K562 (cell line): ENCODE results near the gene REEP3. TPM values are rescaled to one million over a fixed set of nuclear protein-coding genes. Genes with fewer than 3 reads are reported as not detected.

Experiments used
- ATAC-seq: fragments of 200-7000 bp; cut with Tn5 transposase; 3 replicates; pipeline ENCODE4 v1.9.1; 2020; ENCODE audit warnings: moderate library complexity
- BruUV-seq: library from RNA; stranded (reverse); fragments of 400-500 nt; replicated peaks from 2 replicates; lab custom pipeline; 2021; lab: Mats Ljungman, UMichigan
- CTCF ChIA-PET: fragments of 300-600 bp; formaldehyde crosslinking; extraction: SDS; loops from one replicate; lab custom pipeline; 2021; ENCODE audit warnings: low intra/inter-chr PET ratio; lab: Yijun Ruan, JAX
- POLR2A ChIA-PET: fragments of 300-600, 350-650 bp; sonication (Branson Sonifier 250); formaldehyde crosslinking; extraction: SDS; loops from one replicate; lab custom pipeline; 2021; ENCODE audit warnings: antibody characterized with exemption, inconsistent platforms; lab: Yijun Ruan, JAX
- DNase-seq, 4 experiments: peaks; one replicate each; pipeline versions ENCODE4 v3.0.0 to v3.0.0-alpha.2; 2011 to 2018; ENCODE audit warnings: low spot score in 3 of 4, mixed read lengths in 3 of 4; ENCODE audit errors: extremely low read depth in 1 of 4
- FAIRE-seq: peaks from 2 replicates; lab custom pipeline; 2011; peaks lifted over from hg19 to GRCh38; lab: Jason Lieb, UNC
- H2AFZ ChIP-seq: 2 replicates; pipeline ENCODE4 v1.6.0; 2011; ENCODE audit warnings: low read depth, low read length, control low read depth, inconsistent platforms
- H3K27ac ChIP-seq: fragments of 200-600 bp; 3 replicates; pipeline ENCODE4 v1.8.0; 2011; ENCODE audit warnings: low read depth, mild to moderate bottlenecking, control low read depth, inconsistent platforms, low read length, moderate library complexity, mixed read lengths; ENCODE audit errors: extremely low read depth
- H3K27me3 ChIP-seq, 2 experiments: fragments of 300-600 bp in 1 of 2; 2 replicates in 1 of 2; 3 replicates in 1 of 2; pipeline versions ENCODE4 v1.6.0 to v1.8.0; 2011; ENCODE audit warnings: inconsistent platforms in 2 of 2, low read length in 2 of 2, mild to moderate bottlenecking in 1 of 2, mixed read lengths in 1 of 2, moderate library complexity in 1 of 2; ENCODE audit not compliant: control insufficient read depth in 2 of 2, insufficient read depth in 2 of 2
- H3K36me3 ChIP-seq: fragments of 300-600 bp; 3 replicates; pipeline ENCODE4 v1.8.0; 2011; ENCODE audit warnings: mild to moderate bottlenecking, low read length, inconsistent platforms; ENCODE audit not compliant: control insufficient read depth, insufficient read depth
- H3K4me1 ChIP-seq, 2 experiments: fragments of 200-600 bp in 1 of 2; replicated peaks in 1 of 2; 2 replicates in 1 of 2; 3 replicates in 1 of 2; pipeline versions ENCODE4 v1.5.1 to v1.8.0; 2011; ENCODE audit warnings: inconsistent platforms in 2 of 2, low read length in 2 of 2, mild to moderate bottlenecking in 1 of 2, mixed read lengths in 1 of 2, moderate library complexity in 1 of 2; ENCODE audit not compliant: control insufficient read depth in 2 of 2, insufficient read depth in 2 of 2
- H3K4me2 ChIP-seq: 2 replicates; pipeline ENCODE4 v1.6.1; 2011; ENCODE audit warnings: low read length, control low read depth, inconsistent platforms, mixed read lengths; ENCODE audit not compliant: insufficient read depth
- H3K4me3 ChIP-seq: fragments of 200-600 bp; sonication (generic), shearing (Covaris generic); 2 replicates; pipeline ENCODE4 v1.5.1; 2016; ENCODE audit warnings: control low read depth, inconsistent platforms
- H3K79me2 ChIP-seq: fragments of 200-600 bp; 3 replicates; pipeline ENCODE4 v1.8.0; 2011; ENCODE audit warnings: low read length, inconsistent platforms; ENCODE audit not compliant: control insufficient read depth, insufficient read depth
- H3K9ac ChIP-seq, 2 experiments: 2 replicates each; pipeline versions ENCODE4 v1.6.0 to v1.6.1; 2011; ENCODE audit warnings: low read depth in 2 of 2, low read length in 2 of 2, control low read depth in 1 of 2, inconsistent platforms in 1 of 2, mild to moderate bottlenecking in 1 of 2, mixed read lengths in 1 of 2; ENCODE audit not compliant: insufficient read depth in 1 of 2
- H3K9me1 ChIP-seq: one replicate; pipeline ENCODE4 v1.6.0; 2011; ENCODE audit warnings: inconsistent platforms, mild to moderate bottlenecking, low read length, moderate library complexity; ENCODE audit not compliant: control insufficient read depth, insufficient read depth
- H3K9me3 ChIP-seq: replicated peaks from 2 replicates; pipeline ENCODE4 v1.5.1; 2011; ENCODE audit warnings: low read depth, low read length, inconsistent platforms; ENCODE audit not compliant: control insufficient read depth, insufficient read depth
- H4K20me1 ChIP-seq: replicated peaks from 2 replicates; pipeline ENCODE4 v1.6.1; 2011; ENCODE audit warnings: low read length, inconsistent platforms, mixed read lengths; ENCODE audit not compliant: control insufficient read depth, insufficient read depth
- ADNP ChIP-seq: fragments of 200-800 bp; sonication (Bioruptor generic); IDR thresholded peaks from 2 replicates; pipeline ENCODE4 v1.6.1; 2016; ENCODE audit warnings: missing genetic modification characterization, missing compliant biosample characterization
- BCOR ChIP-seq: fragments of 450-650 bp; IDR thresholded peaks from 2 replicates; pipeline ENCODE4 v1.6.1; 2016
- HDAC8 ChIP-seq: fragments of 450-650 bp; IDR thresholded peaks from 2 replicates; pipeline ENCODE4 v1.6.1; 2016; ENCODE audit warnings: mild to moderate bottlenecking, missing genetic modification characterization, moderate library complexity, missing compliant biosample characterization
- SFPQ ChIP-seq: fragments of 200-400 bp; formaldehyde crosslinking; IDR thresholded peaks from 2 replicates; pipeline ENCODE4 v1.6.1; 2017; ENCODE audit warnings: mild to moderate bottlenecking, low read depth, low read length, moderate library complexity
- SNIP1 ChIP-seq: fragments of 450-650 bp; IDR thresholded peaks from 2 replicates; pipeline ENCODE4 v1.7.1; 2017; ENCODE audit warnings: low read depth, mild to moderate bottlenecking
- ZHX1 ChIP-seq: fragments of 150-350 bp; conservative IDR thresholded peaks from 2 replicates; pipeline ENCODE4 v1.6.1; 2014; ENCODE audit warnings: low read length
- ZKSCAN1 ChIP-seq: fragments of 150-350 bp; IDR thresholded peaks from 2 replicates; pipeline ENCODE4 v1.6.1; 2016; ENCODE audit warnings: low read depth, low read length
- ZNF436 ChIP-seq: fragments of 250-450, 450-650 bp; sonication (Bioruptor Pico); formaldehyde crosslinking; IDR thresholded peaks from 2 replicates; pipeline ENCODE4 v1.7.0; 2020; ENCODE audit warnings: mild to moderate bottlenecking
- ZNF551 ChIP-seq: fragments of 250-450 bp; sonication (Bioruptor Pico); IDR thresholded peaks from 2 replicates; pipeline ENCODE4 v1.5.0; 2021; ENCODE audit warnings: mild to moderate bottlenecking, moderate library complexity
- ZNF57 ChIP-seq: fragments of 450-650 bp; formaldehyde crosslinking; IDR thresholded peaks from 2 replicates; pipeline ENCODE4 v1.4.0; 2020; ENCODE audit warnings: mild to moderate bottlenecking, moderate library complexity
- ZNF609 ChIP-seq: sonication (generic); formaldehyde crosslinking; IDR thresholded peaks from 2 replicates; pipeline ENCODE4 v1.8.1; 2023; ENCODE audit warnings: missing genetic modification reagents, mild to moderate bottlenecking, borderline replicate concordance
- WGBS: fragments of 100-300 bp; shearing (Covaris generic); methylation state at CpG from one replicate; pipeline ENCODE4 v1.1.6; 2016; ENCODE audit warnings: low coverage, mixed read lengths; ENCODE audit not compliant: insufficient coverage; ENCODE audit errors: missing lambda C conversion rate; 5-methylcytosine and 5-hydroxymethylcytosine counted together
- in situ Hi-C: fragments of 300-500 bp; cut with MboI; formaldehyde crosslinking; loops from 4 replicates; pipeline ENCODE4 v1.15.0; 2018; ENCODE audit warnings: inconsistent platforms, mixed read lengths
- intact Hi-C: fragments of 100-400 bp; cut with micrococcal nuclease; formaldehyde crosslinking; loops from 2 replicates; pipeline ENCODE4 v1.14.2; 2022
- polyA plus RNA-seq, 8 experiments: library from polyadenylated mRNA; depleted of rRNA in 4 of 8; stranded (reverse) in 5 of 8; unstranded in 3 of 8; fragments of >200 nt; fragmentation: Nextera tagmentation in 2 of 8; fragmentation: Illumina TruSeq in 1 of 8; extraction: Ambion mirVana in 2 of 8; extraction: Trizol in 1 of 8; gene quantifications; 2 replicates each; pipeline versions ENCODE4 v1.2.1 to v1.2.3, GENCODE V29; 2011 to 2014; ENCODE audit warnings: inconsistent platforms in 1 of 8, missing spikeins in 1 of 8
- total RNA-seq, 7 experiments: library from RNA; depleted of rRNA in 6 of 7; stranded (reverse); fragments of >200 nt in 6 of 7; fragmentation: Illumina TruSeq in 2 of 7; extraction: Trizol in 2 of 7; gene quantifications; 2 replicates each; pipeline versions ENCODE4 v1.2.1 to v1.2.3, GENCODE V29; 2011 to 2021; ENCODE audit warnings: low replicate concordance in 1 of 7

REEP3 gene
- total and polyA plus RNA-seq, 9 of the 15 experiments (the other 6 are each of a cell fraction or from before 2014, with no cell fraction given): 3.4 to 13.4 (median 9.2) TPM

- TF ChIP-seq ZNF609 (CRISPR knock-in tag) (no peak), ZNF551 (CRISPR knock-in tag) (no peak), ADNP (tag) (no peak)
Observed at GRCh38 chr10:63542835-63543575, 21.8 kb downstream of the REEP3 start (continued).

GRCh38 chr10:63543576-63543962, 22.4 kb downstream of the REEP3 start:
- ATAC-seq: no peak
- FAIRE-seq: no peak
- H4K20me1 ChIP-seq: no peaks in the 10 kb centered on the region; the same call in 1 of the 2 replicates
- ChIA-PET CTCF (no interaction called here), POLR2A (no interaction called here)
- in situ Hi-C loops (no loop called here), intact Hi-C loops (no loop called here)
- 61% methylated on average over 7 of the region's 7 CpGs for WGBS
- no peaks in the 10 kb centered on the region for H3K9me1 ChIP-seq
- no TSS peak for BruUV-seq
- no peak overlapping the region for H2AFZ ChIP-seq
- H3K27me3 ChIP-seq: no peaks in the 10 kb centered on the region
- no peak overlapping the region for H3K27ac ChIP-seq
- H3K79me2 ChIP-seq: 0 out of 3 replicates have a peak, but pooled peaks cover 2% of the 10 kb centered on the region
- peaks cover 0 to 4% of the 10 kb centered on the region in 2 experiments; a peak in 2 of 5 replicates for H3K4me1 ChIP-seq
- H3K9ac ChIP-seq: no peak overlapping the region
- H3K36me3 ChIP-seq: 0 out of 3 replicates have a peak, but pooled peaks cover 4% of the 10 kb centered on the region
- H3K4me2 ChIP-seq: no peak overlapping the region
- H3K4me3 ChIP-seq: no peak overlapping the region
- no peaks in the 10 kb centered on the region for H3K9me3 ChIP-seq
- no peak for DNase-seq
- no peak for TF ChIP-seq SFPQ
- no peak for TF ChIP-seq BCOR
- no peak for TF ChIP-seq SNIP1
- no peak for TF ChIP-seq ZHX1
- TF ChIP-seq ZKSCAN1: no peak
- no peak for TF ChIP-seq ZNF436 (CRISPR knock-in tag)
- no peak for TF ChIP-seq HDAC8
- no peak for TF ChIP-seq ZNF57 (CRISPR knock-in tag)
